Measurements from ENCODE around the gene MDM1.

MDM1 gene

GRCh38 chr12:68358532-68359485 is 26.6 kb upstream of the MDM1 start:
- in situ Hi-C loops (cut with MboI; ENCODE audit: low sequenced_read_pairs) = loop anchor here (10.0 kb wide), 1 partner anchor 246 kb away; no protein-coding TSS in a partner anchor

DNA sequence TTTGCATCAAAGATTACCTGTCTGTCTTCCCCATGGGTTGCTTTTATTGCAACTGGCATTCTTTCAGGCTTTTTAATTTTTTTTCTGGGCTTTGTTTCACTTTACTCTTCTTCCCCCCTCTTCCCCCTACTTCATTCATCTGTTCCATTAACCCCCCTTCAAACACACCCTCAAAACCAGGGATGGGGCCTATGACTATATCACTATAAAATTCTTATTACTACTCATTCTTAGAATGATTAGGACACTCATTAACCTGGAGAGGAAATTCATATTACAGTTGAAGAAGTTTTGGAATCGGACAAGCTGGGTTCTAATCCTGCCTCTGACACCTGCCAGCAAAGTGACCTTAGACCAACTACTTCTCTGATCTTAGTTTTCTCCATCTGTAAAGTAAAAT is 24.8 kb upstream of the MDM1 start:
- in situ Hi-C loops (cut with MboI; ENCODE audit: low sequenced_read_pairs) = loop anchor here (10.0 kb wide), 1 partner anchor 248 kb away; no protein-coding TSS in a partner anchor

- in situ Hi-C loops (cut with MboI; ENCODE audit: low sequenced_read_pairs) = loop anchor here (10.0 kb wide), 1 partner anchor 249 kb away; no protein-coding TSS in a partner anchor
Measured at GRCh38 chr12:68356060-68356695, 24.0 kb upstream of the MDM1 start.

GRCh38 chr12:68354977-68355541 is 22.9 kb upstream of the MDM1 start:
- in situ Hi-C loops (cut with MboI; ENCODE audit: low sequenced_read_pairs) = loop anchor here (10.0 kb wide), 1 partner anchor 250 kb away; no protein-coding TSS in a partner anchor

DNA sequence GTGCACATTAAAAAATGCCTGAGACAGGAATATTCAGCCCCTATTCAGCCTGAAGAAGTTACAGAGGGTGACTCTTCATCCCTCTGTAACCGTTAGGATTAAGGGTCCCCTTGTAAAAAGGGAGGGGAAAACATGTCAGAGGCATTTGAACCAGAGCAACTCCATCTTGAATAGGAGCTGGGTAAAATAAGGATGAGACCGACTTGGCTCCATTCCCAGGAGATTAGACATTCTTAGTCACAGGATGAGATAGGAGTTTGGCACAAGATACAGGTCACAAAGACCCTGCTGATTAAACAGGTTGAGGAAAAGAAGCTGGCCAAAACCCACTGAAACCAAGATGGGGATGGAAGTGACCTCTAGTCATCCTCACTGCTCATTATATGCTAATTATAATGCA is 19.9 kb upstream of the MDM1 start:
- in situ Hi-C loops (cut with MboI; ENCODE audit: low sequenced_read_pairs) = loop anchor here (10.0 kb wide), 1 partner anchor 253 kb away; no protein-coding TSS in a partner anchor

DNA sequence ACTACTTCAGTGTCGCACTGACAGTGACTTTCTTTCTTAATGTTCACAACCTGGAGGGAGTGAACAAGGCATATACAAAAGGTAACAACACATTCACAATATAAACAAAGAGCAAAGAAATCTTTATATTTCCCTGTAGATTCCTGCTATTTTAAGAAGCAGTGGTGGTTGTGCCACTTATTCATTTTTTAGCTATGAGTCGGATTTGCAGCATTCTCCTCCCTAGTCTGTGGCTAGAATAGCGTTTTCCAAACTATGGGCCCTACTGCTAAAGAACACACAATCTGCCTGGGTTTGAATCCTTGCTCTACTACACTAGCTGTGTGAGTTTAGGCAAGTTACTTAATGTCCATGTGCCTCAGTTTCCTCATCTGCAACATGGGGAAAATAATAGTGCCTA is 18.6 kb upstream of the MDM1 start:
- in situ Hi-C loops (cut with MboI; ENCODE audit: low sequenced_read_pairs) = loop anchor here (10.0 kb wide), 1 partner anchor 254 kb away; no protein-coding TSS in a partner anchor

GRCh38 chr12:68349921-68350606 is 17.9 kb upstream of the MDM1 start:
- in situ Hi-C loops (cut with MboI; ENCODE audit: low sequenced_read_pairs) = loop anchor here (10.0 kb wide), 1 partner anchor 255 kb away; no protein-coding TSS in a partner anchor

- in situ Hi-C loops (cut with MboI; ENCODE audit: low sequenced_read_pairs) = no loop called here
Measured at GRCh38 chr12:68349220-68349621, 17.1 kb upstream of the MDM1 start.

- in situ Hi-C loops (cut with MboI; ENCODE audit: low sequenced_read_pairs) = no loop called here
Measured at GRCh38 chr12:68348419-68348818, 16.3 kb upstream of the MDM1 start.

GRCh38 chr12:68345763-68346162 is 13.6 kb upstream of the MDM1 start:
- in situ Hi-C loops (cut with MboI; ENCODE audit: low sequenced_read_pairs) = no loop called here

- in situ Hi-C loops (cut with MboI; ENCODE audit: low sequenced_read_pairs) = no loop called here
Measured at GRCh38 chr12:68344126-68344525, 12.0 kb upstream of the MDM1 start.

DNA sequence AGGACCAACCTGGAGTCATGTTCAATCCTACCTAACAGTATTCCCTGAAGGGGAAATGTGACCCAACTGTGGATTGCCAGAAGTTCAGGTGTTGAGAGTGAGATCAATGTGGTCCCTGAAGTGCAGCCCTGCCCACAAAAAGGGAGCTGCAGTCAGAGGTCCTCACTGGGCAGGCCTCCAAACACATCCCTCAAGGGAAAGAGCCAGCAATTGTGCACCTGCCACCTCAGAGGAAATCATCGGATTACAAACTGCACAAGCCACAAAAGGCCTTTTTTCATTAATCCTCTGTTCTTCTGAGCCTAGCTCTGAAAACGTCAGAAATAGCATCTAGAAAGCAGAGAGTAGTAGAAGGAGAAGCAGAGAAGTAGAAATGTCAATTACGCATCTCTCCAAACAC is 10.8 kb upstream of the MDM1 start:
- in situ Hi-C loops (cut with MboI; ENCODE audit: low sequenced_read_pairs) = no loop called here

GRCh38 chr12:68341822-68342221 is 9.7 kb upstream of the MDM1 start:
- in situ Hi-C loops (cut with MboI; ENCODE audit: low sequenced_read_pairs) = no loop called here

GRCh38 chr12:68340404-68341270 is 8.5 kb upstream of the MDM1 start:
- in situ Hi-C loops (cut with MboI; ENCODE audit: low sequenced_read_pairs) = no loop called here

- in situ Hi-C loops (cut with MboI; ENCODE audit: low sequenced_read_pairs) = no loop called here
Measured at GRCh38 chr12:68336889-68337303, 4.7 kb upstream of the MDM1 start.

DNA sequence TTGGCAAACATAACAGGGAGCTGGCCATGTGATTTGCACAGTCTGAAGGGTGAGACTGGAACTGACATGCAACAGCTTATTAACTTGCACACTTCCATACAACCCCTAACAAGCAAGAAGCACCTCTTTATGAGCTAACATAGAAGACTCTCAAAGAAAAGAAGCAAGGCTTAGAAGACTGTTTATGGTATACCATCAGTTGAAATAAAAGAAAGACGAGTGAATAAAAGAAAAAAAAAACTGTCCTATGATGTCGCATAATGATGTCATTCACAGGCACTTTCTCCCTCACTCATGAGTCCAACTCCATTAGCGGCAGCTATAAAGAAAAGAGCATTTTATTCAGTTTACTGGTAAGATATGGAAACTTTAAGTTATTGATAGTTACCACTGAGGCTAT is 3.3 kb upstream of the MDM1 start:
- in situ Hi-C loops (cut with MboI; ENCODE audit: low sequenced_read_pairs) = no loop called here

GRCh38 chr12:68334132-68334531 is 2.0 kb upstream of the MDM1 start:
- in situ Hi-C loops (cut with MboI; ENCODE audit: low sequenced_read_pairs) = no loop called here

DNA sequence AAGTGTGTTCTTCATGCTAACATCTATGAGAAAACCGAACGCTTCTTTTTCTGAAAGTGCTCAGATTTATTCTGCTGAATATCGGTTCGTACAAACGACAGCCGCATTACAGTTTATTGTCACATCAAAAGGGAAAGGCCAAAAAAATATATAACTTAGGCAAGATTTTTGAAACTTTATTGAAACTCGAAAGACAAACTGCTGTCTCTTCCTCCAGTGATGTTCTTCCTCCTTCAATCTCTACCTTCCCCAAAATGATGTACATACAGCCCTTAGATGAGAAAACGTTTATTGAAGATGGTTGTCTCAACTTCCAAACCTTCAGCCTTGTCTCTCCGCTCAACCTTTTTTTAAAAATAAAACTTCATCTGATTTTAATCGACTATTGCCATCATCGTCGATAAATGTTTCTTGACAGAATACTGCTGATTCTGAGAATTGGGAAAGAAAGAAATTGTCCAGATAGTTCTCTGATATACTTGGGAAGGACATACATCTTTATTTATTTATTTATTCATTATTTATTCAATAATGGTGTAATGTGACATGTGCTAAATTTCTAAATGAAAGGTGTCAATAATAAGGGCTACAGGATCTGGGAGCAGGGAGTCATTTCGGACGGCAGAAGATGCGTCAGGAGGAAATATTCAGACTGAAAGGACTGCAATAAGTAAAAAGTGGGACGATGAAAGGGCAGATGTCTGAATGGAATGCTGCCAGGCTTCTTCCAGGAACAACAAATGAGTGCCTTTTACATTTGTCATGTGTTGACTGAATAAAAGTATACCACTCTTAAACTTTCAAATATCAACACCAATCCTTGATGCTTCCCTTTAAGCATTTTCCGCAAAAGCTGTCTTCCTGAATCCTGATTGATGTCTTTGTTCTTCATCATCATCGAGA is 817 bp upstream of the MDM1 start:
- in situ Hi-C loops (cut with MboI; ENCODE audit: low sequenced_read_pairs) = no loop called here

DNA sequence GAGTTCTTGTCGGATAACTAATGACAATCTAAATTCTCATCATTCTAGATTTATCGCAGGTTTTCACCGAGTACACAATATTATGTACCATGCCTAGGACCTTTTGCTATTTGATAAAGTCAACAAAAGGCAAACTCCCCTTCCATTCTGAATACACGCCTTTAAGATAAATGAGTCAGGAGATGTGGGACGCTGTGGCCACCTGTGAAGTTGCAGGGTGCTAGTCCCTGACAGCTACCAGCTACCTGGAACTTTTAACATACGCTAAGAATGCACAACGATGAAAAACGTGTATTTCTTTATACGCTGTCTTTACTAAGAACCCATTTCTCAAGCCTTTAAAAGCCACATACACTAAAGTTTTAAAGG is 678 bp downstream of the MDM1 start:
- in situ Hi-C loops (cut with MboI; ENCODE audit: low sequenced_read_pairs) = no loop called here

Data from HL-60/S4 treated with retinoic acid at 250 ng/mL for 4 days and 3 days (cell line).